ENCODE results near the gene SMCO4. TPM values are rescaled to one million over a fixed set of nuclear protein-coding genes. Genes with fewer than 3 reads are reported as not detected.

SMCO4 gene
- total RNA-seq, 1 donor from 2014 or later: 12.7 TPM

DNA sequence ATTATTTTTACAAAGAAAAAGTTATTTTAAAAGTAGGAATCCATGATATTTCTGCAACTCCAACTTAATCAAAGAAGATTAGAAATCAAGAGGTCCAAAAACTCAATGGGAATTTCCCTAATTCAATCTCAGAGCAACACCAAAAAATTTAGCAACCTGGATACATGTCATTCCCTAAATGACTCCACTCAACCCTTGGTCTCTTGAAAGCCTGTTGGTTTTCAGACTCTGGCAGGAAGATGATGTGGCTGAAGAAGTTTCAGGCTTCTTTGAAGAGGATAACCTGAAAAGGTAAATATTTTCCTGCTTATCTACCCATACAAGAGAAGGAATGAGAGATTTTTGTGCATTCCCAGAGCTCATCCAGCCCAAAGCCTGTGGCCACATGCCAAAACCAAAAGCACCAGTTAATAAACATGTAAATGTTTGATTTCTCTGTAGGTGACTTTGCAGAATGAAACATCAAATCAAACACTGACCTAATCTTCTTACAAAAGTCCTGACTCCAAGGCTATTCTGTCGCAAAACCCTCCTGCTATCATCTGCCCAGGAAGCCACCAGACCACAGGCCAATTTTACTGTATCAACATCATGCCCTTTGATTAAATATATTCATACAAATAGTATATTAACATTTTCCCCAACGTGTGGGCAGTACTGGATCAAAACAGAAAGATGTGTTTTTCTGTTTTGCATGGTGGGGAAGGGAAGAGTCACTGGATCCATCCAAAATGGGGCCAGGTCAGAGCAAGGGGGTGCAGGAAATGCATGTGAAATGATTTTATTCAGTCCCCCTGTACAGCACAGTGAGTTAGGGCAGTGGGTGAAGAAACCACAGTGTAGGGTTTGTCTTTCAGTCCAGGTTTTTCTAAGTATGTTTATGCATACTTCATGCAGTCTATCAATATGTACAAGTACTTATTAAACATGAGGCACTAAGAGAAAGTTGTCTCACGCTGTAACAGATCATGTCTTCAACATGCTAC is 38.8 kb downstream of the SMCO4 start:
- Histone ChIP-seq H3K27me3 (ENCODE audit: control insufficient read depth, insufficient read depth, low read length) (no peaks in the 10 kb centered on the region), H3K36me3 (ENCODE audit: control insufficient read depth, insufficient read depth, low read length) (no peaks in the 10 kb centered on the region), H3K4me3 (ENCODE audit: low read depth, low read length) (no peak overlapping the region)
- DNase-seq (ENCODE audit: low read depth): no peak
- TF ChIP-seq, protein P1, sequence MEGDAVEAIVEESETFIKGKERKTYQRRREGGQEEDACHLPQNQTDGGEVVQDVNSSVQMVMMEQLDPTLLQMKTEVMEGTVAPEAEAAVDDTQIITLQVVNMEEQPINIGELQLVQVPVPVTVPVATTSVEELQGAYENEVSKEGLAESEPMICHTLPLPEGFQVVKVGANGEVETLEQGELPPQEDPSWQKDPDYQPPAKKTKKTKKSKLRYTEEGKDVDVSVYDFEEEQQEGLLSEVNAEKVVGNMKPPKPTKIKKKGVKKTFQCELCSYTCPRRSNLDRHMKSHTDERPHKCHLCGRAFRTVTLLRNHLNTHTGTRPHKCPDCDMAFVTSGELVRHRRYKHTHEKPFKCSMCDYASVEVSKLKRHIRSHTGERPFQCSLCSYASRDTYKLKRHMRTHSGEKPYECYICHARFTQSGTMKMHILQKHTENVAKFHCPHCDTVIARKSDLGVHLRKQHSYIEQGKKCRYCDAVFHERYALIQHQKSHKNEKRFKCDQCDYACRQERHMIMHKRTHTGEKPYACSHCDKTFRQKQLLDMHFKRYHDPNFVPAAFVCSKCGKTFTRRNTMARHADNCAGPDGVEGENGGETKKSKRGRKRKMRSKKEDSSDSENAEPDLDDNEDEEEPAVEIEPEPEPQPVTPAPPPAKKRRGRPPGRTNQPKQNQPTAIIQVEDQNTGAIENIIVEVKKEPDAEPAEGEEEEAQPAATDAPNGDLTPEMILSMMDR (IDR thresholded peaks at IDR 0.05; ENCODE audit: insufficient read depth, low read length, poor library complexity, severe bottlenecking): no peak

DNA sequence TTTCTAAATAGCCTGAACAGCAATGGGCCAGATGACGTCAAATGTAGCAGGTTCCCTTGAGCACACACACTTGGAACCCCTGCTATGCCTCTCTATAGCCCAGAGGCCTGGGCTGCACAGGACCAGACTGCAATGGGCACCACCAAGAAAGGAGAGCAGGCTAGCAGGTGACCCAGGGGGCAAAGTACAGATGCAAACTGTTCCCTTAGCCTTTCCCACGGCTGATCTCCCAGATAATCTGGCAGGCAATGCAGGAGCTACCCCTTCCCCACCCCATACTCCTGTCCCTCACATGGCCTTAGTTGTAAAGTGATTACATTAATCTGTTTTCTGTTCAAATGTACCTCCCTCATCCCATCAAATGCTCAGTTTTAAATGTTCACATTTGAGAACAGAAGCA is 41.3 kb downstream of the SMCO4 start:
- no peak overlapping the region for H3K4me3 ChIP-seq (ENCODE audit: low read depth, low read length)
- H3K27me3 ChIP-seq (ENCODE audit: control insufficient read depth, insufficient read depth, low read length): no peaks in the 10 kb centered on the region
- no peak for DNase-seq (ENCODE audit: low read depth)
- TF ChIP-seq, protein P1 (IDR thresholded peaks at IDR 0.05; ENCODE audit: insufficient read depth, low read length, poor library complexity, severe bottlenecking): no peak
- no peaks in the 10 kb centered on the region for H3K36me3 ChIP-seq (ENCODE audit: control insufficient read depth, insufficient read depth, low read length)

DNA sequence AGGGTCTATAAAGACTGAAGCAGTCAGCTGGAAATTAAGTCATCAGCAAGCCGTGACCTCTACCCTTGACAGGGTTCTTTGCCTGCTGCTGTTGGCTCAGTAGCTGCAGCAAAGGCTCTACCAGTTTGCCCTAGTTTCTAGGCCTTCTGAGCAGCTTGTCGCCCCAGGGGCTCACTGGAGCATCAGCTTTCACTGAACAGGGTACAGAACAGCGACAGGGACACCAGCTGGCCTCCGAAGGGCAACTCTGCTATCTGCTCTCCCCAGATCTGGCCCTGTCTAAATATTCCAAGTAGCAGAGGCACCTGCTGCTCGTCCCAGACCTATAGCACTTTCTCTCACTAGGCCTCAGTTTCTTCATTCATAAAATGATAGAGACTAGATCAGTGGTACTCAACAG is 42.4 kb downstream of the SMCO4 start:
- H3K27me3 ChIP-seq (ENCODE audit: control insufficient read depth, insufficient read depth, low read length): no peaks in the 10 kb centered on the region
- TF ChIP-seq, protein P1 (IDR thresholded peaks at IDR 0.05; ENCODE audit: insufficient read depth, low read length, poor library complexity, severe bottlenecking): no peak
- no peaks in the 10 kb centered on the region for H3K36me3 ChIP-seq (ENCODE audit: control insufficient read depth, insufficient read depth, low read length)
- no peak for DNase-seq (ENCODE audit: low read depth)
- H3K4me3 ChIP-seq (ENCODE audit: low read depth, low read length): no peak overlapping the region

DNA sequence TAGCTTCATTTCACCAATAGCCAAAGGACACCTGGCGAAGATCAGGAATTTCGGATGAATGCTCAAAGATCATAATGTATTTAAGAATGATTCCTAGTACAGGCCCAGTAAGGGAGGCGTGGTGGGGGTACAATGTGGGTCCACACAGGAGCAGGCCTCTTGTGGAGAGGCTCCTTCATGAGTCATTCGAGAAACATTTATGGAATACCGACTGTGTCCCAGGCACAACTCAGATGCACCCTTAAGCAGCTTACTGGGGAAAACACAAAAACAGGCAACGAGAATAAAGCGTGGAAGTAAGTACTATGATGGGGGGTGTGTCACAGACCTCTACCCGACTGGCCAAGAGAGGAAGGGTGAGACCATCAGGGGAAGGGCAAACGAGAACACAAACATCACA is 44.5 kb downstream of the SMCO4 start:
- TF ChIP-seq, protein P1 (IDR thresholded peaks at IDR 0.05; ENCODE audit: insufficient read depth, low read length, poor library complexity, severe bottlenecking): no peak
- Histone ChIP-seq H3K36me3 (ENCODE audit: control insufficient read depth, insufficient read depth, low read length) (no peaks in the 10 kb centered on the region), H3K27me3 (ENCODE audit: control insufficient read depth, insufficient read depth, low read length) (no peaks in the 10 kb centered on the region), H3K4me3 (ENCODE audit: low read depth, low read length) (no peak overlapping the region)
- DNase-seq (ENCODE audit: low read depth): peak; percentile 47

DNA sequence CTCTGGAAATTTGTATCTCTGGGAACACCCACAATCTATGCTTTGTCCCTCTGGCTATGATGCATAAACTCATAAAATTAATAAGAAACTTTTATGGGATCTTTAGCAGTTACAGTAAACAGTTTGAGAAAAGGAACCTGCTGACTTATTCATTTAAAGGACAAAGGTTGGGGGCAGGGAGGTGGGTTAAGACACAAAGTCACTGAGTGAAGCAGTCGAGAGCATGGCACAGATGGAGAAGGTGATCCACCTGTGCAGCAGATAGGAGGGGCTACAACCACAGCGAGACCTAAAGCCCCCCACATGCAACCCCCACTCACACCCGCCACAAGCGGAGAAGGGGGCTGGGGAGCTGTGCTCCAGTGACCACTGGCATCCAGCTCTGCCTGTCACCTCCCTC is 45.0 kb downstream of the SMCO4 start:
- Histone ChIP-seq H3K4me3 (ENCODE audit: low read depth, low read length) (no peak overlapping the region), H3K27me3 (ENCODE audit: control insufficient read depth, insufficient read depth, low read length) (no peaks in the 10 kb centered on the region), H3K36me3 (ENCODE audit: control insufficient read depth, insufficient read depth, low read length) (no peaks in the 10 kb centered on the region)
- DNase-seq (ENCODE audit: low read depth): no peak
- TF ChIP-seq, protein P1 (IDR thresholded peaks at IDR 0.05; ENCODE audit: insufficient read depth, low read length, poor library complexity, severe bottlenecking): no peak
